ENCODE results near the gene SMC3. TPM values are rescaled to one million over a fixed set of nuclear protein-coding genes. Genes with fewer than 3 reads are reported as not detected.

The SMC3 gene
- total RNA-seq, 1 donor from 2014 or later = 28.5 TPM

DNA sequence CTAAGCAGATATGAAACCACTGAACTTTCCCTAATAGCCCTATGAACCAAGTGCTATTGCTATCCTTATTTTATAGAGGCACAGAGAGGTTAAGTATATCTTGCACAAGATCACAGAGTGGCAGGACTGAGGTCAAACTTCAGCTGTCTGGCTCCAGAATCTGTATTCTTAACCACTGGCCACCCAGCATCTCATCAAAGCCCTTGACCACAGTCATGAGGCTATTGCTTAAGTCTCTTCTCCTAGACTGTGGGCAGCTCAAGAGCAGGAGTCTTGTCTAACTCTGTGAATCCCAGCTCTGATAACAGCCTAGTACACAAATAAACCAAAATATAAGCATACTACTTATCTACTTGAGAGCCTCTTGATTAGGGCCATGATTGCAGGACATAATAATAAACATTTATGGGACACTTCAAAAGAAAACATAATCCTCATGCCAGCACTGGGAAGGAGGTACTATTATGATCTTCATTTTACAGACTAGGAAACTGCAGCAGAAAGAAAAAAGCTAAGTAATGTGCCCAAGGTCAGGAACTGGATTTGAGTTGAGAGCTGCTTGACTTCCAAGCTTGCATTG lies 22.4 kb upstream of the SMC3 start:
- DNase-seq (ENCODE audit: low read depth, low spot score) = no peak

DNA sequence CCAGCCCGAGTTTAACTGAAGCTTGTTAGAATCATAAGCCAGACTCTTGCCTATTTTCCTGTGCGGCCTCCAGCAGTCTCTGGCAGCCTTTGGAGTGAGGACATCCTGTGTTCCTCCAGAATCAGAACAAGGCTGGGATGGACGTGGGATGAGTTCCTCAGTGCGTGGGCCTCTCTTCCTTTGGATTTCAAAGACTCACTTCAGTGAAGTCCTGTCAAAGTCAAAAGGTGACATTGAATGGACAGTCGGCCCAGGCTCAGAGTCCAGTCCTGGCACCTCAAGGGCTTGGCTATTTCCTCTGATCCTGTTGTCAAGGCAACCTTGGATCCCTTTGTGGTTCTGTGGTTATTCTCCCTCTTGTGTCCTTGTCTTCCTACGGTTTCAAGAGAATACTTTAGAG lies 21.4 kb upstream of the SMC3 start:
- DNase-seq (ENCODE audit: low read depth, low spot score) = no peak

- no peak for DNase-seq (ENCODE audit: low read depth, low spot score)
Measured at GRCh38 chr10:110546499-110547110, 20.9 kb upstream of the SMC3 start.

DNA sequence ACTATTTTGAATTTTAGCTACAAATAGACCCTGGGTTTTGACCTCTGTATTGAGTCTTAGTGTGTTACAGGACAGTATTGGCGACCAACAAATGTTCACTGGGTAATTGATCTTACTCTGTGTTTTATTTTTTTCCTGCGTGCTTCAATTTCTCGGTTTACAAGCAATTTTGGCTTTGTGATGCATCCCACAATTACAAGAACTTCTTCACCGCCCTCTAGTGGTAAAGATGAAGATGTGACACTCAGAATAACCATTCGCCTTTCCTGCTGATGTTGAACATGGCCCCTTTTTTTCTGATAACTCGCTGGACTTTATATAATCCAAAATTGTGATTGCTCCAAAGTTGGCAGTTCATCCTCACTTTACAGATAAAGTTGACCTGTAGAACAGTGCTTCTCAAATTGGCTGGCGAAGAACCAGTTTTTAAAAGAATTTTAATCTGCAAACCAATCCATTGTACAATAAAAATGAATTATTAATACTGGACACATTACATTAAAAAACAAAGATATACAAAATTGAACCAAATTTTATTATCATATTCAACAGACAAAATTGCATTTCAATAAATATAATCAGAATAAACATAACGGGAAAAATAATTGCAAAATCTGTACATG lies 20.2 kb upstream of the SMC3 start:
- DNase-seq (ENCODE audit: low read depth, low spot score) = no peak

- DNase-seq (ENCODE audit: low read depth, low spot score) = no peak
Measured at GRCh38 chr10:110548002-110548401, 19.5 kb upstream of the SMC3 start.

- DNase-seq (ENCODE audit: low read depth, low spot score) = no peak
Measured at GRCh38 chr10:110549211-110549610, 18.3 kb upstream of the SMC3 start.

- DNase-seq (ENCODE audit: low read depth, low spot score) = no peak
Measured at GRCh38 chr10:110553905-110554304, 13.6 kb upstream of the SMC3 start.

- DNase-seq (ENCODE audit: low read depth, low spot score) = no peak
Measured at GRCh38 chr10:110556296-110556695, 11.2 kb upstream of the SMC3 start.

GRCh38 chr10:110556969-110557601 lies 10.4 kb upstream of the SMC3 start:
- DNase-seq (ENCODE audit: low read depth, low spot score) = no peak

- no peak for DNase-seq (ENCODE audit: low read depth, low spot score)
Measured at GRCh38 chr10:110558041-110558440, 9.5 kb upstream of the SMC3 start.

DNA sequence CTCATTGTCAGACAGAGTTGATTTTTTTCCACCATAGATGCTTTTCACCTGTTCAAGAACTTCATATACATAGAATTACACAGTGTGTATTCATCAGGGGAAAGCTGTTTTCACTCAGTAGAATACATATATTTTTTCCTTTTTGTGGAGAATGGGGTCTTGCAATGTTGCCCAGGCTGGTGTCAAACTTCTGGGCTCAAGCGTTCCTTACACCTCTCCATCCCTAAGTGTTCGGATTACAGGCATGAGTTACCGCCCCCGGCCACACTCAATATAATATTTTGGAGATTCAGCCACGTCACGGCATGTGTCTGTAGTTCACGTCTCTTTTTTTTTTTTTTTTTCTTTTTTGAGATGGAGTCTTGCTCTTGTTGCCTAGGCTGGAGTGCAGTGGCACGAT lies 7.5 kb upstream of the SMC3 start:
- no peak for DNase-seq (ENCODE audit: low read depth, low spot score)

GRCh38 chr10:110561292-110561691 lies 6.2 kb upstream of the SMC3 start:
- no peak for DNase-seq (ENCODE audit: low read depth, low spot score)

GRCh38 chr10:110562348-110562747 lies 5.1 kb upstream of the SMC3 start:
- DNase-seq (ENCODE audit: low read depth, low spot score) = no peak

DNA sequence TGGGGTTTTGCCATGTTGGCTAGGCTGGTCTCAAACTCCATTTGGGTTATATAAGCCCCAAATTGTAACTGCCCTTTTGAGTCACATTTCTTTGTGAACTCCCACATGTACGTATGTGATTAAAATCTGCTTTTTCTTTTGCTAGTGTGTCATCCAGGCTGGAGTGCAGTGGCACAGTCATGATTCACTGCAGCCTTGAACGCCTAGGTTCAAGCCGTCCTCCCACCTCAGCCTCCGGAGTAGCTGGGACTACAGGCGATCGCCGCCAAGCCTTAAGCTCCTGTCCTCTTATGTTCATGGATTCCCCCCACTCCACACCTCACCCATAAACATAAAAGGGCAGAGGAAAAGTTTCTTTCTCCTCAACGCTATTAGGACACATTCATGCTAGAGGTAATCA lies 4.4 kb upstream of the SMC3 start:
- no peak for DNase-seq (ENCODE audit: low read depth, low spot score)

- DNase-seq (ENCODE audit: low read depth, low spot score) = no peak
Measured at GRCh38 chr10:110566472-110567200, 859 bp upstream of the SMC3 start.

DNA sequence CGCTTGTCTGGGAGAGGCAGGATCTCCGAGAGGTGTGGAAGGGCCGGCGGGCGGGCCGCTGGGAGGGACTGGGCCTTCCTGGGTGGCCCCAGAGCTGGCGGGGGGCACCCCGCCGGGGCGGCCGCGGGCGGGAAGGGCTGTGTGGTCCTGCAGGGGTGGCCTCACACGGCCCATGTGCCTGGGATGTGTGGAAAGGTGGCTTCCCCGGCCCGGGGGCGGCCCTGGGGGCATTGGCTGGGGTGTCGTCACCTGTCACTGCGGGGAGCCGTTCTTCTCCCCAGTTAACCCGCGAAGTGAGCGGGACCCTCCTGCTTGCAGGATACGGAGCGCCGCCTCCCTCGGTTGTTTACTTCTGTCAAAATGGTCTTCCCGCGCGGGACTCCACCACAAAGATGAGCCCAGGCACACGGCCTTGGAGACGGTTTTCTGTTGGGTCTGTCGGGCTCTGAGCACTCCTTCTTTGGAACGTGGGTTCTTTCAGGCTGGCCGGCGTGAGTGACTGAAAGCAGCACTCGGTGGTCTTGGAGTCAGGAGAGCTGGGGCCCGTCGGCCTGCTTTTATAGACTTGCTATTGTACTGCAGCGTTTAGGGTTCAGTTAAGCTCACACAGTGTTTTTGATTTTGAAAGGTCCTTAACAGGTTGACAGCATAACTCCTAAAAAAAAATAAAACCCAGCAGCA lies 700 bp downstream of the SMC3 start:
- no peak for DNase-seq (ENCODE audit: low read depth, low spot score)

GRCh38 chr10:110569122-110569521 lies 1.6 kb downstream of the SMC3 start:
- no peak for DNase-seq (ENCODE audit: low read depth, low spot score)

- no peak for DNase-seq (ENCODE audit: low read depth, low spot score)
Measured at GRCh38 chr10:110569736-110570135, 2.2 kb downstream of the SMC3 start.

GRCh38 chr10:110571093-110571743 lies 3.7 kb downstream of the SMC3 start:
- no peak for DNase-seq (ENCODE audit: low read depth, low spot score)

DNA sequence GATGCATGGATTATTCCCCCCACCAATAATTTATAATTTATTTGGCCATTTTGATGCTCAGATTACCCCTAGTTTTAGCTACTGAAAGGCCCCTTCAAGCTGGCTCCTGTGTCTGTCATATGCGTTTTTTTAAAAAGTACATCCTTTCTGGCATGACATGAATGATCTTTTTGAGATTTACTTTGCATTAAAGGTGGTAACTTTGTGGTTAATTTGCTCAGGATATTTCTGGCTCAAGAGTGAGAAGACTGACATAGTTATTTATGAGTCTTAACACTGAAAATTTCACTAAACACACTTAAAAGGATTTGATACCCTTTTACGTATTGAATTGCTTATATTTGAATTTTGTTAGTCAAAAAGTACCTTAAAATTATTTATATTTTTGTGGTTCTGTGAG lies 5.4 kb downstream of the SMC3 start:
- DNase-seq (ENCODE audit: low read depth, low spot score) = no peak

DNA sequence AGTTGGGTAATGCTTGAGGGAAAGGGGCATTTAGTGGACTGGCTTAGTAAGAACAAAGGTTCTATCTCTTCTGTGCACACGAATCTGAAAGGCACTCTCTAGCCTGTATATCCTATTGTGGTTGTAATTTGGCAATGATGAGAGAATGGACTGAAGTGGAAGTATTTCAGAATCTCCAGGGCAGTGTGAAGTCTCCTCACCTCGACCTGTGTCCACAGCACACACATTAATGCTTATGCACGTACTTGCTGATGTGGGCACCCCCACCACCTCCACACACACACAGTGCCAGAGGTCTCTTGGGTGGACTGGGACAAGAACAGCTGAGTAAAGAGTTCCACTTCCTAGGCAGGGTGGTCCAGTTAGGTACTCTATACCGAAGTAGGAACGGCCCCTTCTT lies 6.9 kb downstream of the SMC3 start:
- DNase-seq (ENCODE audit: low read depth, low spot score) = no peak
